22Rv1 (cell line): ENCODE measurements around the gene RB1.
A peak's percentile ranks its signal among the peaks of the same experiment; 100 is the strongest.
"Not testable (repeated sequence)": the region's sequence is repeated elsewhere in the genome, so short reads cannot be mapped to it uniquely, and the experiment has no call there.

Source experiments
- H3K27ac ChIP-seq: fragments of 450-650 bp; 2 replicates; pipeline ENCODE4 v1.5.1; 2017
- CTCF ChIP-seq: fragments of 450-650 bp; IDR thresholded peaks from 2 replicates; pipeline ENCODE4 v1.5.1; 2017; ENCODE audit warnings: mild to moderate bottlenecking
- ZFX ChIP-seq: fragments of 450-650 bp; IDR thresholded peaks from 2 replicates; pipeline ENCODE4 v1.6.1; 2017; ENCODE audit warnings: antibody characterized with exemption, borderline replicate concordance

Gene RB1

GRCh38 chr13:48349525-48349924 lies 46.0 kb downstream of the RB1 start:
- no peak overlapping the region for H3K27ac ChIP-seq
- TF ChIP-seq CTCF, result no peak
- TF ChIP-seq ZFX, result no peak

DNA sequence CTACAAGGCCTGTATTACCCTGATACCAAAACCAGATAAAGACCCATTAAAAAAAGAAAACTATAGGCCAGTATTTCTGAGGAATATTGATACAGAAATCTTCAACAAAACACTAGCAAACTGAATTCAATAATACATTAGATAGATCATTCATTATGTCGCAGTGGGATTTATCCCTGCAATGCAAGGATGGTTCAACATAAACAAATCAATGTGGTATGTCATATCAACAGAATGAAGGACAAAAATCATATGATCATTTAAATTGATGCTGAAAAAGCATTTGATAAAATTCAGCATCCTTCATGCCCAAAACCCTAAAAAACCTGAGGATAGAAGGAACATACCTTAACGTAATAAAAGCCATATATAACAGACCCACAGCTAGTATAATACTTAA lies 50.0 kb downstream of the RB1 start:
- no peak for TF ChIP-seq CTCF
- TF ChIP-seq ZFX, result no peak
- H3K27ac ChIP-seq, result no peak overlapping the region

- H3K27ac ChIP-seq, result not testable (repeated sequence)
Measured at GRCh38 chr13:48355524-48355923, 52.0 kb downstream of the RB1 start.

- H3K27ac ChIP-seq, result no peak overlapping the region
- no peak for TF ChIP-seq ZFX
- TF ChIP-seq CTCF, result no peak
Measured at GRCh38 chr13:48356750-48357149, 53.2 kb downstream of the RB1 start.

DNA sequence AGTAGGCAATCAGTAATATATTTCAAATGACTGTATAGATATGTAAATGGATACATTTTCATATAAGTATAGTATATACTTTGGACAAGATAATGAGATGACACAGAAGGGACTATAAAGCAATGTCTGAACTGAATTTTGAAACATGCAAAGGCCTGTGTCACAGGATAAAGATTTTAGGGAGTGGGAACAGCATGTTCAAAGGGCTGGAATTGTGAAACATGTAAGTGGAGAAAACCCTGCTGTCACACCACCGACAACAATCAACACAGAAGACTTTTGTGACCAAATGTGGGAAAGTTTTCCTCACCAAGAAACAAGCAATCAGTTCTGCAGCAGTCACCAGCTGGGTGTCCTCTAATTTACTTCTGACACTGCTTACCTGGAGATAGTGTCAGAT lies 66.4 kb downstream of the RB1 start:
- H3K27ac ChIP-seq, result no peak overlapping the region
- no peak for TF ChIP-seq ZFX
- TF ChIP-seq CTCF, result no peak

- TF ChIP-seq ZFX (no peak), CTCF (no peak)
- H3K27ac ChIP-seq, result no peak overlapping the region
Measured at GRCh38 chr13:48370815-48371214, 67.3 kb downstream of the RB1 start.

DNA sequence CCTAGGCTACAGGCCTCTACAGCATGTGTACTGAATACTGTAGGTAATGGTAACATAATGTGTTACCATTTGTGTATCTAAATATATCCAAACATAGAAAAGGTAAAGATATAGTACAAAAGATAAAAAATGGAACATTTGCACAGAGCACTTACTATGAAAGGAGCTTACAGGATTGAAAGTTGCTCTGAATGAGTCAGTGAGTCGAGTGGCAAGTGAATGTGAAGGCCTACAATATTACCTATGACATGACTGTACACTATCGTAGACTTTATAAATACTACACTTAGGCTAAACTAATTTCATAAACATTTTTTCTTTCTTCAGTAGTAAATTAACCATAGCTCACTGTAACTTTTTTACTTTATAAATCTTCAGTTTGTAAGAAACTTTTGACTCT lies 74.3 kb downstream of the RB1 start:
- H3K27ac ChIP-seq, result peak overlapping the region; percentile 23
- TF ChIP-seq CTCF (no peak), ZFX (no peak)

DNA sequence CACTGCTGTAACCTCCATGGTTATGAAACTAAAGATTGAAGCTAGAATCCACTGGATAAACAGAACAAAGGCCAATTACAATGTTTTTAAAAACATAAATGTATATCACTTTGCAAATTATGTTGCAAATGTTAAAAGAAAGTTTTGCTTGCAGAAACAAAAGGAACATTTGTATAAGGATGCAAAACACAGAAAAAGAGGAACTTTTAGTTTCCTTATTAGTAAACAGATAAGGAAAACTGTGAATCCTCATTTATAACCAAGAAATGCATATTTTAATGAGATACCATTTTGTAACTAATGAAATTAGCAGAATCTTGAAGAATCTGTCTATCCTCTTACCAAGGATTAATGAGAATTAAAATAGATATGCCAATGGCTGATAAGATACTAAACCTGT lies 77.0 kb downstream of the RB1 start:
- TF ChIP-seq ZFX, result no peak
- TF ChIP-seq CTCF, result no peak
- no peak overlapping the region for H3K27ac ChIP-seq
